Activated CD4-positive, alpha-beta T cell treated with anti-CD3 and anti-CD28 coated beads, Interleukin-2, amount 50 U/mL, for 16 hours (primary cell): ENCODE results near the gene CCDC160.
"Not testable (repeated sequence)": the region's sequence is repeated elsewhere in the genome, so short reads cannot be mapped to it uniquely, and the experiment has no call there.

Experiments used
- DNase-seq: peaks from one replicate; pipeline ENCODE4 v3.0.0-alpha.2; 2020

The CCDC160 gene

DNA sequence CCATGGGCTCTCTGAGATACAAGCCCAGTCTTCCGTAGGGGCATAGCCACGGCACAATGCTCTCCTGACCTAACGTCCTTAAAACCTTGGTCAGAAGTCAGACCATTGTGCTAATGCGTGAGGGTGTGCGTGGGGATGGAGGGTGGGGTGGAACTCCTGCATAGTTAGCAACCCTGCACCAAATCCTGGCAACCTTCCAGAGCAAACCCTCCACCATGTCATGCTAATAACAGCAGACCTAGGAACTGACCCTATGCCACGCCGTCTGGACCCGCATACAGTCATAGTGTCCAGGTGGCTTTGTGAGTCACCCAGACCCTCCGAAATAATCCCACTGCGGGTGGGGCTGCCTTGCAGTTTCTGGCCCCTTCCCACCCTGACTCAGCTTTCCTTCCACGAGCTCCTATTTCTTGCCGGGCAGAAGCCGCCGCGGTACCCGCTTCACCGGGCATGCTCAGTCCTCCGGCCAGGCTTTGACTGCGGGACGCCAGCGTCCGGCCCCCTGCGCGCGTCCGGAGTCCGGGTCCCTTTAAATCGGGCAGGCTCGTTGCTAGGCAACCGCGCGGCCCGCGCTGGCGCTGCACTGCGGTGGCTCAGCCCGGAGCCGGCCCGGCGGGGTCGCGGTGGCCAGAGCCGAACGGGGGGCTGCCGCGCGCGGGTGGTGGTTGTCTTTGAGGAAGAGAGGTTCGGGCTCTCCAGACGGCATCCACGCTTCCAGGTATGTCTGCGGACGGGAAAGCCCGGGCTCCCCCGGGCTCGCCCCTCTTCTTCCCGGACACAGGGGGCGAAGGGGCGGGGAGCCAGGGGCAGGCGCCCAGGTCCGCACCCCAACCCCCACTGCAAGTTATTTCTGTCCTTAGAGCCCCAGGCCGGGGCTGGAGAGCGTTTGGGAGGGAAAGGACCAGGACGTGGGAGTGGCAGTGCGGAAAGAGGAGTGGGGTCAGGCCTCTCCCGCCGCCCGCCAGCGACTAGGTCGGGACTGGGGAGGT, at the start of gene CCDC160:
TSS of gene CCDC160 (plus strand) at position 557 of the 989 bp plus-strand sequence. CDS start 7,619 bp downstream, outside the sequence.
- DNase-seq, result no peak

DNA sequence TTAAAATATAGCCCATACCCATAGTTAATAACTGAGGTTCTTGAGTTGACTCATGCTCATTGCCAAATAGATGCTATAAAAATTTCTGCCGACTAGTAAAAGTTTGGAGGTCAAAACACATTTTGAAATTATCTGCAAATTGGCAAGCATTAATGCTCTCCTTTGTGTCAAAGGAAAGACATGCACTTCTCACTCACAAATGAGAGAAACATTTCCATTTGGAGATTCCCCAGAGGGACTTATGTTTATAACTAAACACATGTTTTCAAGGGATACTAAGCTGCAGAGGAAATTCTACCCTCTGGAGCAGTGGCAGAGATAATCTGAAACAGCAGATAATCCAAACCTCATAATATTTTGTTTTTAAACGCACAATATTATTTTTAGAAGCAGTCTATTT, 45.7 kb upstream of the CCDC160 start:
- DNase-seq, result no peak

- DNase-seq, result no peak
These were observed 42.1 kb upstream of the CCDC160 start for GRCh38 chrX:134194915-134195314.

GRCh38 chrX:134202561-134202960, 34.4 kb upstream of the CCDC160 start:
- no peak for DNase-seq

DNA sequence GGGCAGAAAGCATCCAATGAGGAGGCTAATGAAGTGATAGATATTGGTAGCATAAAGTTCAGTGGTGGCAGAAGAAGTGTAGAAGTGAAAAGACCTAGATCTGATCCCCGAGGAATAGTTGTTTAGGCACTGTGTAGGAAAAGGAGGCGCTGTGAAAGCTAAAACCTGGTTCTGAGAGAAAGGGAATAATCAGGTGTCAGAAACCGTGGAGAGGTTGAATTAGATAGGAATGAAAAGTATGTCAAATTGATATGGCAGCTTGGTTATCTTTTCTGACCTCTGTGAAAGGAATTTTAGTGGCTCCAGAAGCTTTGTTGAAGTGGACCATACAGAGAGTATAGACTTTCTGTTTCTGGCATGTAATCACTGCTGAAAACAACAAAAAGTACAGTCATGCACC, 30.8 kb upstream of the CCDC160 start:
- no peak for DNase-seq

DNA sequence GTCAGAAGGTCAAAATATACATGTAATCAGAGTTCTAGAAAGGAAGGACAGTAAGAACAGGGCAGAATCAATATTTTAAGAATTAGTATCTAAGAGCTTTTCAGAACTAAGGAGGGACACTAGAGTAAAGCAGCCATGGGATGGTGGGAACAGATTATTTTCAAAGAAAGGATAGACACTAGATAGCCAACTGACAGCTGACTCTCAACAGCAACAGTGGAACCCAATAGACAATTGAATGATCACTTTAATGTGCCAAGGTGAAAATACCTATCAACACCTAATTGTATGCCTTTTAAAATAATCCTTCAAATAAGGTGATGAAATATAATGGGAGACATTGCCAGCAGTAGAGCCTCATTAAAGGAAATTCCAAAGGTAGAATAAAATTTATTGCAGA, 26.5 kb upstream of the CCDC160 start:
- DNase-seq, result no peak

DNA sequence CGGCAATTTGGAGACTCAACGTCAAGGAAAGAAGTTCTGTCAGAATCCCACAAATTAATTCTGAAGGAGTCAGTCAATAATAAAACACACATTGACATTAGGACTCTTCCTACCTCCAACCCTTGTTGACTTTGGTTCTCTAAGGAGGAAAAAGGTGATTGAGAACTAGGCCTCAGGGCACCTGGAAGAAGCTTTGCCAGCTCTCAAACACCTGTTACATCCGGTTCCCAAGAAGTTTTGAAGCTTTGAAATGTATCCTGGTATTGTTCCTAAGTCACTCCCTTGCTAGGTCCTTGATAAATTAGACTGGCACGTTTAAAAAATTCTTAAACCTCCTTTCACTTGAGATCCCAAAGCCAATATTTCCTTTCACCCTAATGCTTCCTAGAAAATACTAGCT, 1.7 kb upstream of the CCDC160 start:
- no peak for DNase-seq

DNA sequence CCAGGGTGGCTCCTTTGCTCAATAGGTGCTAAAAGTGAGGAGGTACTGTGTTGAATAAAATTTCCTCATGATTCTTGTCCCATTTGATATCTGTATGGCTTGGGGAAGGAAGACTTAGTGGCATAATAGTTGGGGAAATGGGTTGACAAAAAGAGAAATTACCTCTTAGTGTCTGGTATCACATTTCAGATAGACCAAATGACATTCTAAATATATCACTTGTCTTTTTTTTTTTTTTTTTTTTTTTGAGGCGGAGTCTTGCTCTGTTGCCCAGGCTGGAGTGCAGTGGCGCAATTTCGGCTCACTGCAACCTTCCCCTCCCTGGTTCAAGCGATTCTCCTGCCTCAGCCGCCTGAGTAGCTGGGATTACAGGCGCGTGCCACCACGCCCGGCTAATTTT, 1.2 kb downstream of the CCDC160 start:
- not testable (repeated sequence) for DNase-seq

DNA sequence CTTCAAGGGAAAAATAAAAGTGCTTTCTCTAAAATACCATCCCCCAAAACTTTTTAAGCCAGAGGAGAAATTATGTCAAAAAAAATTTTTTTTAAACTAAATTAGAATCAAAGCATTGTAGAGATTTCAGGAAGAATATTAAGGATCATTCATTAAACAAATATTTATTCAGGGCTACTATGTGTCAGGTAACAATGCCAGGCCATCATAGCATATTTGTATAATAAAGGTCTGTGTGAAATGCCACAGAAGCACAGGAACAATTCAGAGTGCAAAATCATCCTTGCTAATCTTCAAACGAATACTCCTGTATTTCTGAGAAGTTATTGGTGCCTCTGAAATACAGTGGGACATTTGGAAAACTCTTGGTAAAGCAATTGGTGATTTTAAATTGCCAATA, 2.0 kb downstream of the CCDC160 start:
- DNase-seq, result no peak

GRCh38 chrX:134240209-134240608, 3.2 kb downstream of the CCDC160 start:
- no peak for DNase-seq

DNA sequence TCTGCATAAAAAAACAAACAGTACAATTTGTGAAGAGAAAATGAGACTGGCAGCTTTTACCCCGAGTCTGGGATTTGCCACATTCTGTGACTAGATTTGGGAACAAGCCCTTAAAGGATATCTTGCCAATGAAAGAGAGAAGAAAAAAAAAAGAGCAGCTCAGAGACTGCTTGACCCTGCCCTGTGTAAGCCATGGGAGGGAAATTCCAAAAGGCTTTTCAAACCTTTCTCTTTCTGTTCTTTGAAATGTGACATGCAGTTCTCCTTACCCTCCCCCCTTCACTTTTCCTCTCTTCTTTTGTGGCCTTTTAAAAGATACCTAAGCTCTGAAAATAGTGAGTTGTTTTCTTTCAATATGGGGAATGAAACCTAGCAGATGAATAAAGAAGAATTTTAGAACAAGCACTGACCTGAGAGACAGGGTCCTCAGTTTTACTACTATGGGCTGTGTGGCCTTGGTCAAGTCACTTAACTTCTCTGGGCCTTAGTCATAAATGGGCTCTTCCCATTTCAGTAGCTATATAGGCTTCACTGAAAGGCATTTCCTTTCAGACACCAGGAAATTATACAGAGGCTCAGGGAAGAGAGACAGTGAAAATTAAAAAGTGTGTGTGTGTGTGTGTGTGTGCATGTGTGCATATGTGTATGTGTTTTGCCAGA, 5.1 kb downstream of the CCDC160 start:
- no peak for DNase-seq

DNA sequence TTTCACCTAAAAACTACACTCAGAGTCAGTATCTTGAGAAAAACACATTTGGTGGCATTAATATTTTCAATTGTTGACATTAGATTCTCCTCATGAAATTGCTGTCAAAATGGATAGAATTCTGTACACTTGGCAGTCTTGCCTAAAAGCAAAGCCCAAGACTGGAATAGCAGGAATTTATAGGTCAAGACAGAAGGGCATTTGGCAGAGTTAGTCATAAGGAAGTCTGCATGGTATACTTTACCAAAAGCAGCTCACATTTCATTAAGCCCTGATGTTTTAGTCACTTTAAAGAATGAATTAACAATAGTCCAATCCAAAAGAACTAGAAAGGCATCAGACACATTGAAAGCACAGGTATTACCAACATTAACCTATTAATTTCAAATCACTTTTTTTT, 7.1 kb downstream of the CCDC160 start:
- no peak for DNase-seq

DNA sequence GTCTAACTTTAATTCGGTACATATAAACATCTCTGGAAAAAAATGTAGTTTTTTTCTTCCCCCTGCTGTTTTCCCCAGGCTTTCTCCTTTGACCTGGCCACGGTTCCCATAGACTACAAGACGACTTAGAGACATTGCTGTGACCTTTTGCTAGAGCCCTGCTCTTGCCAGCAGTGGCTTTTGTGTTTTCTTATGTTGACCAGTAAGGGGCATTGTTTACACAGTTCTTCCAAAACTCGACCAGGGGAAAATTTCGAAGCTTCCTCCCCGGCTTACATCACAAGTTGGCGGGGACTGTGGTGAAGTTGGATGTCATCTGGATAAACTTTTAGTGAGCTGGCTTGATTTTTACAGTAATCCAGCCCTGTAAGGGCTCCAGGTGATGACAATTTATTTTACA, 9.3 kb downstream of the CCDC160 start:
- DNase-seq, result no peak

DNA sequence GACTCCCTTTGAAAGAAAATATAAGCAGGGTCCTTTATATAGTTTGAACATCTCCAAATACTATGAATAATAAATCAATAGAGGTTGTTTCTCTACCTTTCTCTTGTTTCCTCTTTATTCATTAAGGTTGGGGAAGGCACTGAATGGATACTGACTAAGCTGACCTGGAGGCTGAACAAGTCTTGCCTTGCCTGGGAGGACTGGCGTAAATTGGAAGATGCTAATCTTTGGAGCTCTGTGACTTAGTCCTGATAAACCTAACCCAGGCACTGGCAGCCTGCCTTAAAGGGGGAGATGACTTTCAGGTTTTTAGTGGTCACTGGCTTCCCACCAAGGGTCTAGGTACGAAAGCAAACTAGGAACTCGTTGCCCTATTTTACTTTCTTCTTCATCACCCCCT, 10.5 kb downstream of the CCDC160 start:
- DNase-seq, result no peak

DNA sequence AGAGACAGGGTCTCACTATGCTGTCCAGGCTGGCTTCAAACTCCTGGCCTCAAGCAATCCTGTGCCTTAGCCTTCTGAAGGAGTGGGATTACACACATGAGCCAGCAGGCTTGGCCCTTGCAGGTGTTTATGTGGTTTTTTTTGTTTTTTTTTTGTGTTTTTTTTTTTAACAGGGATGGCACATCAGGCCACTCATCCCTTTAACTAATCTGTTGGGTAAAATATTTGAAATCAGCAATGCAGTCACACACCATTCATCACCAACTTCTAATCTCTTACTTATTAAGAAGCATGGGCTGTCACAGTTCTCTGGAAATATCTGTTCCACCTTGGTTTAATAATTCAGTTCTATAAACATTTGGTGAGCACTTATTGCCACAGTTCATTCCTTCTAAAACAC, 12.3 kb downstream of the CCDC160 start:
- no peak for DNase-seq

- DNase-seq, result no peak
These were observed 14.3 kb downstream of the CCDC160 start for GRCh38 chrX:134251241-134251640.

- no peak for DNase-seq
These were observed 17.5 kb downstream of the CCDC160 start for GRCh38 chrX:134254511-134254910.

GRCh38 chrX:134255555-134255954, 18.6 kb downstream of the CCDC160 start:
- DNase-seq, result no peak

- DNase-seq, result no peak
These were observed 19.7 kb downstream of the CCDC160 start for GRCh38 chrX:134256684-134257083.

- DNase-seq, result no peak
These were observed 21.2 kb downstream of the CCDC160 start for GRCh38 chrX:134258202-134258601.

DNA sequence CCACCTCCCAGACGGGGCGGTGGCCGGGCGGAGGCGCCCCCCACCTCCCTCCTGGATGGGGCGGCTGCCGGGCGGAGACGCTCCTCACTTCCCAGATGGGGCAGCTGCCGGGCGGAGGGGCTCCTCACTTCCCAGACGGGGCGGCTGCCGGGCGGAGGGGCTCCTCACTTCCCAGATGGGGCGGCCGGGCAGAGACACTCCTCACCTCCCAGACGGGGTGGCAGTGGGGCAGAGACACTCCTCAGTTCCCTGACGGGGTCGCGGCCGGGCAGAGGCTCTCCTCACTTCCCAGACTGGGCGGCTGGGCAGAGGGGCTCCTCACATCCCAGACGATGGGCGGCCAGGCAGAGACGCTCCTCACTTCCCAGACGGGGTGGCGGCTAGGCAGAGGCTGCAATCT, 49.0 kb downstream of the CCDC160 start:
- not testable (repeated sequence) for DNase-seq

DNA sequence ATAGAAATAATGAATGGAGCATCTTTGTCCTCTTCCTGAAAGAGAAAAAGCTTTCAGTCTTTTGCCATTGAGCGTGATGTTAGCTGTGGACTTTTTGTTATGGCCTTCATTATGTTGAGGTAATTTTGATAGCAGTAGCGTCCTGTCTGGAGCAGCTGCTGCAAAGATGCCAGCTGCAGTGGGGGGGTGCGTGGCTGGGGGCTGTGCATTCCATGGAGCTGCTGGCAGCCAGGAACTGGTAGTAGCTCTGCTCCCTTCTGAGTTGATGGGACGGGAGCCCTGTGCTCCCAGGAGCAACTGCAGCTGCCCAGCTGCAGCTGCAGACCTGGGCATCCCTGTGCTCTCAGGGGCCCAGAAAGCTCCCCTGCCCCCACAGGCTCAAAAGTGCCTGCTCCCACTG, 50.4 kb downstream of the CCDC160 start:
- DNase-seq, result no peak

- DNase-seq, result no peak
These were observed 57.6 kb downstream of the CCDC160 start for GRCh38 chrX:134294548-134294947.
